ENCODE measurements around the gene GVQW3.

DNA sequence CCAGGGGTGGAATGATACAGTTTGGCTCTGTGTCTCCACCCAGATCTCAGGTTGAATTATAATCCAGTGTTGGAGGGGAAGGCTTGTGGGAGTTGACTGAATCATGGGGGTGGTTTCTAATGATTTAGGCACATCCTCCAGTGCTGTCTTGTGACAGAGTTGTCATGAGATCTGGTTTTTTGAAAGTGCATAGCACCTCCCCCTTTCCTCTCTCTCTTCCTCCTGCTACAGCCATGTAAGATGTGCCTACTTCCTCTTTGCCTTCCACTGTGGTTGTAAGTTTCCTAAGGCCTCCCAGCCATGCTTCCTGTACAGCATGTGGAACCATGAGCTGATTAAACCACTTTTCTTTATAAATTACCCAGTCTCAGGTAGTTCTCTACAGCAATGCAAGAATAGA, 45.3 kb upstream of the GVQW3 start:
- TF ChIP-seq NFRKB (IDR thresholded peaks at IDR 0.05): no peak
- TF ChIP-seq SP1 (IDR thresholded peaks at IDR 0.05): no peak
- TF ChIP-seq PKNOX1 (IDR thresholded peaks at IDR 0.05): no peak
